HG03135 (cell line): ENCODE results near the gene MTPN.

Experiments
- ATAC-seq: cut with Tn5 transposase; IDR thresholded peaks from one replicate; pipeline ENCODE4 v1.9.1; 2021; ENCODE audit warnings: mild to moderate bottlenecking, moderate library complexity; ENCODE audit not compliant: unreplicated experiment

The MTPN gene, protein sequence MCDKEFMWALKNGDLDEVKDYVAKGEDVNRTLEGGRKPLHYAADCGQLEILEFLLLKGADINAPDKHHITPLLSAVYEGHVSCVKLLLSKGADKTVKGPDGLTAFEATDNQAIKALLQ

GRCh38 chr7:135977007-135977741, at the start of gene MTPN:
TSS of gene MTPN (minus strand) at chr7:135977359. CDS start at chr7:135977100, 259 bp downstream.
- peak; percentile 54 for ATAC-seq

- no peak for ATAC-seq
Observed at GRCh38 chr7:136026209-136026608, 49.0 kb upstream of the MTPN start.

GRCh38 chr7:136023134-136023869, 46.1 kb upstream of the MTPN start:
- no peak for ATAC-seq

GRCh38 chr7:136020556-136020955, 43.4 kb upstream of the MTPN start:
- ATAC-seq, result no peak

DNA sequence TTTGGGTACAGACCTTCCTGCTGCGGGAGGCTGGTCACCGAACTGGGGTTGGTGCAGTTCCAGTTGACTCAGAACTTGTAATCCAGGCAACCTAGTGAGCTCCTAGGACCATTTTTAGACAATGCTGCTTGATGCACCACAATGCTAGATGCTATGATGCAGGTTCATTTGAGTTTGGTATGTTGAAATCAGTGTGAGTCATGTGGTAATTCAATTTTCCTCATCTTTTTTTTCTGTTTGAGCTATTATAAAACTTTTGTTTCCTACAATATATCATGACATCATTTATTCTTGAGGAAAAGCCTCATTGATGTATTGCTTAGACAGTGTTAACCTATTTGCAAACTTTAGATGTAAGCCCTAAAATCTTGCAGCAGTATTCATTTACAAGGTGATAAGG, 40.9 kb upstream of the MTPN start:
- no peak for ATAC-seq

- ATAC-seq, result no peak
Observed at GRCh38 chr7:136016649-136017395, 39.7 kb upstream of the MTPN start.

DNA sequence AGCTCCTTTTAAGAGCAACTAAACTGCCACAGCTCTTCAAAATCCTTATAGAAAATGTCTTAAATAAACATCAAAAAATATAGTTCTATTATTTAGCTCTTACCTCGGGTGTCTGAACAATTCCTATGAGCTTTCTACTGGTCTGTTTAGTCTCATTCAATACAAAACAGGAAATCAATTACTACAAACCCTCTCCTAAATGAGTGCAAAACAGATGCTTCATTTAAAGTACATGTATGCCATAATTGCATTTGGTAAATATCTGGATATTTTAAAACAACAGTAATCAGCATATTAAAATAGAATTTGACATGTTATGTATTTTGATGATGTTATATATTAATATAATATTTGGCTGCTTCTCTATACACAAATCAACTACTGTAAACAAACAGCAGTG, 38.5 kb upstream of the MTPN start:
- no peak for ATAC-seq

DNA sequence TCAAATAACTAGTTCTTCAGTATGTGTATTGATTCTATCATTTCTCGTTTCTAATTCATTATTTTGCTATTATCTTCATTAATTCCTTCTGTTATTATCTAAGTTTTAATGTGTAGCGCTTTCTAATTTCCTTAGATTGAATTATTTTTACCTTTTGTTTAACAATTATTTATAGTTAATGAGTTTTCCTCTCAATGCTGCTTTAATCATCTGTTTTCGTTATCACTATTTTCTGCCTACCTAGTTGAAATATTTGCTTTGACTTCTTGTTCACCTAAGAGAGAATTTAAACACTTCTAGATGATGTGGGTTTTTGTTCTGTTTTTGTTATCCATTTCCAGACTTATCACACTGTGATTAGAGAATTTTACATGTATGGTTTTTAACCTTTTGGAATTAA, 37.5 kb upstream of the MTPN start:
- no peak for ATAC-seq

GRCh38 chr7:136012238-136012637, 35.1 kb upstream of the MTPN start:
- ATAC-seq, result no peak

DNA sequence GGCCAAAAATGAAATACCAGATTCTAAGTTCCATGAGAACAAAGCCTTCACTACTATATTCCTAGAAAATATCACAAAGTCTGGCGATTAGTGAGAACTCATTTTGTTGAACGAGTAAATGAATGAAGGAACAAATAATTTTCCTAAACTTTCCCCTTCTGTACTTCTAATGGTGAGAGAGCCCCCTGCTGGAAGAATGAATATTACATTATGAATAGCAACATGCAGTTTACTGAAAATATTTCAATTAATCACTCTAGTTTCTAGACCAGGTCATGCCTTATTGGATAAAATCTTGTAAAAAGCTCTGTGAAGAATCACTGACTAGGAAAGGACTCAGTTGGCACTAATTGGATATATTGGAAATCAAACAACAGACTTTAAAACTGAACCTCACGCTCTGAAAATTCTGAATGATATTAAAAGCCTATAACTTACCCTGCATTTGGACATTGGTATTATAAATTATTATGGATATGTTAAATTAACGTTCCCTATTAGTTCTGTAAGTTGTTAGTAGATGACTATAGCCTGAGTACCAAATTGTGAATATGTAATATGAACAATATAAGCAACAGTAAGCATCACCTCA, 32.4 kb upstream of the MTPN start:
- no peak for ATAC-seq

- ATAC-seq, result no peak
Observed at GRCh38 chr7:136006208-136006607, 29.0 kb upstream of the MTPN start.

- ATAC-seq, result no peak
Observed at GRCh38 chr7:136004083-136004482, 26.9 kb upstream of the MTPN start.

- no peak for ATAC-seq
Observed at GRCh38 chr7:136002802-136003201, 25.6 kb upstream of the MTPN start.

DNA sequence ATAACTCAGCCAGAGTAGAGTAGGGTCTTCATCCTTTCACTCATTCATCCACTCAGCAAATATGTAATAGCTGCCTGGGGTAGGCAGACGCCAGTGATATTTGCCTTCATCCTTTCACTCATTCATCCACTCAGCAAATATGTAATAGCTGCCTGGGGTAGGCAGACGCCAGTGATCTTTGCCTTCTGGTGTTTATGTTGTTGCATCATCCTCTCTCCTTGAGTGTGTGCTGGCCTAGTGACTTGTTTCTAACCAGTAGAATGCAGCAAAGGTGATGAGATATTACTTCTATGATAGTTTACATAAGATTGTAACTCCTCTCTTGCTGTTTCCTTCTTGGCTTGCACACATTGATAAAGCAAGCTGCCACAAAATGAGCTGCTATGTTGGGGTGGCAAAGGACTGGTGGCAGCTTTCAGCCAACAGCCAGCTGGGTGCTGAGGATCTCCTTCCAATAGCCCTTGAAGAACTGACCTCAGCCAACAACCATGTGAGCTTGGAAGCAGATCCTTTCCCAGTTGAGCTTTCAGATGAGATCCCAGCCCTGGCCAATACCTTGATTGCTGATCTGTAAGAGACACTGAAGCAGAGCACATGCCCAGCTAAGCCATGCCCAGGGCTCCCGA, 23.2 kb upstream of the MTPN start:
- no peak for ATAC-seq

DNA sequence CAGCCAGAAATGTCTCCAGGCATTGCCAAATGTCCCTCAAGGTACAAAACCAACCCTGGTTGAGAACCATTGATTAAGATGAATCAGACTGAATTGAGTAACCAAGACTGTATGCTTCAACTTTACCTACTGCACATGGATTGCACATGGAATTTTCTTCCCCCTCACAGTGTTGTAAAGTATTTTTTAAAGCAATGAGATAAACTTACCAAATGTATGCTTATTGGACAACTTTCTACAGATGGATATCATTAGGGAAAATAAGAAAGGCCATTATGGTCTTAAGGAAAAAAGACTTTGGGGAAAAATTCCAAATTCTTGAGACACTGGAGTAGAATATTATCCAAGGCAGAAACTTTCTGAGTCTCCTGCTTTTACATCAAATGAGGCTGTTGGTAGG, 20.9 kb upstream of the MTPN start:
- ATAC-seq, result no peak

GRCh38 chr7:135995748-135996147, 18.6 kb upstream of the MTPN start:
- no peak for ATAC-seq

GRCh38 chr7:135994466-135995205, 17.5 kb upstream of the MTPN start:
- ATAC-seq, result no peak

- peak; percentile 60 for ATAC-seq
Observed at GRCh38 chr7:135993950-135994349, 16.8 kb upstream of the MTPN start.

DNA sequence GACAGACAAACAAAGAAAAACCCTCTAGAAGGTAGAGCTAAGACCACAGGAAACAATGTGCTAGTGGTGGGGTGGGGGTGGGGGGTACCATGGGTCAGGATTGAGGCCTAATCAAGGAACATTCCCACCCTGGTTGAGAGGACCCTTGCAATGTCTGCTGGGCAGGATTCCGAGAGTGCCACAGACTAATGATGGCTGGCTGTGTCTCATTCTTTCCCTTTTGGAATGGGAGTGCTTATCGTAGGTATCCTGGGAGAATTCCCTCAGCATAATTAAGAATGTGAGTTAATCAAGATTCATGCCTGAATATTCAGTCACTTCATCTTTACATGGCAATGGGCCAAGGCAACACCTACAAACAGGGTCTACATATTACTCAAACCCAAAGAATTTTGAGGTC, 14.7 kb upstream of the MTPN start:
- no peak for ATAC-seq

- no peak for ATAC-seq
Observed at GRCh38 chr7:135991322-135991721, 14.2 kb upstream of the MTPN start.
